ENCODE data around the gene TTC7B.

Gene TTC7B

DNA sequence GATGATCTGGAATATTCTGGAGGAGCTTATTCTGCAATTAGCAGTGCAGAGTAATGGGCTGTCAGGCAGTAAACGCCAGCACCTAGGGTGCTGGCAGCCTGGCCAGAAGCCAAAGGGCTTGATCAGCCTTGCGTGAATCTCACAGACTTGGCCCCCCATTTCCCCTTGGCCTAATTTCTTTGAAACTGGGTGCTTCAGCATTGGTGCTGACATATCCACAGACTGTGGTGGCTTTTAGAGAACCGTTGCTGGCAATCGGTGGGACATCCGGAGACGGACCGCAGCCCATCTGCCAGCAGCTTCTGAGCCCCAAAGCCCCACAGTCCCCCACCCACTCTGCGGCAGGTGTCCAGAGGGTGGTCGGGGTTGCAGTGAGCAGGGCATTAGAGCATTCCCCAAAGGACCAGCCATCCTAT lies 262.3 kb downstream of the TTC7B start:
- no peak for DNase-seq (ENCODE audit: low read depth in 1 of 2, low spot score in 1 of 2)
- no peak overlapping the region for H3K27ac ChIP-seq (replicated peaks)
- peaks cover 4% of the 10 kb centered on the region for H3K27me3 ChIP-seq (ENCODE audit: insufficient read depth, poor library complexity, severe bottlenecking)
- H3K4me3 ChIP-seq (replicated peaks; ENCODE audit: insufficient read depth, low read length) = no peak overlapping the region
- TF ChIP-seq SPI1 (IDR thresholded peaks at IDR 0.05; ENCODE audit: borderline replicate concordance, low read depth) (no peak), POLR2AphosphoS5 (IDR thresholded peaks at IDR 0.05; ENCODE audit: low read depth) (no peak), GABPA (IDR thresholded peaks at IDR 0.05; ENCODE audit: low read depth) (no peak)
- TF ChIP-seq, protein P1, sequence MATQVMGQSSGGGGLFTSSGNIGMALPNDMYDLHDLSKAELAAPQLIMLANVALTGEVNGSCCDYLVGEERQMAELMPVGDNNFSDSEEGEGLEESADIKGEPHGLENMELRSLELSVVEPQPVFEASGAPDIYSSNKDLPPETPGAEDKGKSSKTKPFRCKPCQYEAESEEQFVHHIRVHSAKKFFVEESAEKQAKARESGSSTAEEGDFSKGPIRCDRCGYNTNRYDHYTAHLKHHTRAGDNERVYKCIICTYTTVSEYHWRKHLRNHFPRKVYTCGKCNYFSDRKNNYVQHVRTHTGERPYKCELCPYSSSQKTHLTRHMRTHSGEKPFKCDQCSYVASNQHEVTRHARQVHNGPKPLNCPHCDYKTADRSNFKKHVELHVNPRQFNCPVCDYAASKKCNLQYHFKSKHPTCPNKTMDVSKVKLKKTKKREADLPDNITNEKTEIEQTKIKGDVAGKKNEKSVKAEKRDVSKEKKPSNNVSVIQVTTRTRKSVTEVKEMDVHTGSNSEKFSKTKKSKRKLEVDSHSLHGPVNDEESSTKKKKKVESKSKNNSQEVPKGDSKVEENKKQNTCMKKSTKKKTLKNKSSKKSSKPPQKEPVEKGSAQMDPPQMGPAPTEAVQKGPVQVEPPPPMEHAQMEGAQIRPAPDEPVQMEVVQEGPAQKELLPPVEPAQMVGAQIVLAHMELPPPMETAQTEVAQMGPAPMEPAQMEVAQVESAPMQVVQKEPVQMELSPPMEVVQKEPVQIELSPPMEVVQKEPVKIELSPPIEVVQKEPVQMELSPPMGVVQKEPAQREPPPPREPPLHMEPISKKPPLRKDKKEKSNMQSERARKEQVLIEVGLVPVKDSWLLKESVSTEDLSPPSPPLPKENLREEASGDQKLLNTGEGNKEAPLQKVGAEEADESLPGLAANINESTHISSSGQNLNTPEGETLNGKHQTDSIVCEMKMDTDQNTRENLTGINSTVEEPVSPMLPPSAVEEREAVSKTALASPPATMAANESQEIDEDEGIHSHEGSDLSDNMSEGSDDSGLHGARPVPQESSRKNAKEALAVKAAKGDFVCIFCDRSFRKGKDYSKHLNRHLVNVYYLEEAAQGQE (IDR thresholded peaks at IDR 0.05; ENCODE audit: insufficient replicate concordance, low read depth) = no peak
- TF ChIP-seq, protein P2, sequence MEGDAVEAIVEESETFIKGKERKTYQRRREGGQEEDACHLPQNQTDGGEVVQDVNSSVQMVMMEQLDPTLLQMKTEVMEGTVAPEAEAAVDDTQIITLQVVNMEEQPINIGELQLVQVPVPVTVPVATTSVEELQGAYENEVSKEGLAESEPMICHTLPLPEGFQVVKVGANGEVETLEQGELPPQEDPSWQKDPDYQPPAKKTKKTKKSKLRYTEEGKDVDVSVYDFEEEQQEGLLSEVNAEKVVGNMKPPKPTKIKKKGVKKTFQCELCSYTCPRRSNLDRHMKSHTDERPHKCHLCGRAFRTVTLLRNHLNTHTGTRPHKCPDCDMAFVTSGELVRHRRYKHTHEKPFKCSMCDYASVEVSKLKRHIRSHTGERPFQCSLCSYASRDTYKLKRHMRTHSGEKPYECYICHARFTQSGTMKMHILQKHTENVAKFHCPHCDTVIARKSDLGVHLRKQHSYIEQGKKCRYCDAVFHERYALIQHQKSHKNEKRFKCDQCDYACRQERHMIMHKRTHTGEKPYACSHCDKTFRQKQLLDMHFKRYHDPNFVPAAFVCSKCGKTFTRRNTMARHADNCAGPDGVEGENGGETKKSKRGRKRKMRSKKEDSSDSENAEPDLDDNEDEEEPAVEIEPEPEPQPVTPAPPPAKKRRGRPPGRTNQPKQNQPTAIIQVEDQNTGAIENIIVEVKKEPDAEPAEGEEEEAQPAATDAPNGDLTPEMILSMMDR (IDR thresholded peaks at IDR 0.05; ENCODE audit: insufficient read depth, low read length) = no peak

DNA sequence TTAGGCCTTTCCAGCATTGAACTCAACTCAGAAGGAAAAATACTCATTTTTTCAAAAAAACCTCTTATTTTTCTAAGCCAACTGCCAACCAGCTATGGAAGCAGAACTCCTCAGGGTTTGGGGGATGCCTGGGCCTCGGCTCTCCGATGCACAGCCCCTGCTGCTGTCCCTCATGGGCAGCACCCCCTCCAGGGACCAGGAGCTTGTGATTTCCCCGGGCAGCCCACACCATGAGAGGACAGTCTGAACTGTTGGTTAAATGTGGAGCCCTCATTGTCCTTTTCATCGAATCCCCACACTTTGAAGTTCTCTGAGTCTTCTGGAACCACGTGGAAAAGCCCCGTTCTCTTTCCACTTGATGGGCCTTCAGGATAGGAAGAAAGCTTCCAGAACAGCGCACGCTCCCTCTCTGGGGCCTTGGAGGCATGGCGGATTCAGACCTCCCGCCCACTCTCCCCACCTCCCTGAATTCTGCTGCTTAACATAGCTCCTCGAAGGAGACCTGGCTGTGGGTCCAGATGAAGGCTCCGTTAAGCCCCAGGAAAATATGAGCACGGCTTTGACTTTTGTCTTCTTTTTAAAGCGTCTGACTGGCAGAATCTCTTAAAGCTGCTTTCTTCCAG lies 262.8 kb downstream of the TTC7B start:
- DNase-seq (ENCODE audit: low read depth in 1 of 2, low spot score in 1 of 2) = no peak

DNA sequence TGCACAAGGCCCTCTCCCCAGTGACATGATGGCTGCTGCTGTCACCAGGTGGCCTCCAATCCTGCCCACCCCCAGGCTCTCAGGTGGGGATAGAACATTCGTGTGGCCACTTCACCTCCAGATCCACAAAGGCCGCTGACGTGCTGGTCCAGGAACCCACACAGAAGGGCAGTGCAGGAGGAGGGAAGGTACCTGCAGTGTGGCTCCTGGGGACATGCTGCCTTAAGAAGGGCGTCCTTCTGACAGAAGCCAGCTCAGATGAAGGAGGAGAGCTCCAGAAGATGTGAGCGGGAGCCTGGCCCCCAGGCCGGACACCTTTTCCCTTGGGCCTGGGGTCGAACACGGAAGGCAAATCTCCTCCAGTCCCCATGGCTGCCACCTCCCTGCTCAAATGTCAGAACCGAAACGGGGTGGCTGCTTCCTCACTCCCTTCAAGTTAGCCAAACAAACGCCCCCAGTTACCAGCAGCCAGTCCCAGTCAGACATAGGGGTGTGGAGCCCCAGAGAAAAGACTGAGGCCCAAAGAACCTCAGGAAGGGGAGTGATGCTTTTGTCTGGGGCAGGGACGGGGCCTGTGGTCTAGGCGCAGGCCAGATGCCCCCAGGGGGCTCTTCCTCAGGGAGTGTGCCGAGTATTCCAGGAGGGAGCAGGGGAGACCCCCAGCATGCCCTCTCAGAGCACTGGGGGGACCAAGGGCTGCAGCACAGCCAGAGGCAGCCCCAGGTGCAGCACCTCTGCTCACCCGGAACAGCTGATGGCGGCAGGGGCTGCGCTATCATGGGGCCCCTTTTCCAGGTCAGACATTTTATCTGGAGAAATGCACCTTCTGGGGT lies 263.5 kb downstream of the TTC7B start:
- DNase-seq (ENCODE audit: low read depth in 1 of 2, low spot score in 1 of 2) = no peak
- H3K27me3 ChIP-seq (ENCODE audit: insufficient read depth, poor library complexity, severe bottlenecking) = peaks cover 4% of the 10 kb centered on the region
- H3K27ac ChIP-seq (replicated peaks) = no peak overlapping the region
- TF ChIP-seq, protein P1 (IDR thresholded peaks at IDR 0.05; ENCODE audit: insufficient replicate concordance, low read depth) = no peak
- no peak for TF ChIP-seq SPI1 (IDR thresholded peaks at IDR 0.05; ENCODE audit: borderline replicate concordance, low read depth)
- no peak for TF ChIP-seq GABPA (IDR thresholded peaks at IDR 0.05; ENCODE audit: low read depth)
- TF ChIP-seq, protein P2 (IDR thresholded peaks at IDR 0.05; ENCODE audit: insufficient read depth, low read length) = no peak
- no peak for TF ChIP-seq POLR2AphosphoS5 (IDR thresholded peaks at IDR 0.05; ENCODE audit: low read depth)
- H3K4me3 ChIP-seq (replicated peaks; ENCODE audit: insufficient read depth, low read length) = no peak overlapping the region

More for the DNA sequence above, 262.8 kb downstream of the TTC7B start:
- Histone ChIP-seq H3K27ac (replicated peaks) (no peak overlapping the region), H3K27me3 (ENCODE audit: insufficient read depth, poor library complexity, severe bottlenecking) (peaks cover 4% of the 10 kb centered on the region), H3K4me3 (replicated peaks; ENCODE audit: insufficient read depth, low read length) (no peak overlapping the region)
- TF ChIP-seq, protein P1 (IDR thresholded peaks at IDR 0.05; ENCODE audit: insufficient replicate concordance, low read depth) = no peak
- TF ChIP-seq POLR2AphosphoS5 (IDR thresholded peaks at IDR 0.05; ENCODE audit: low read depth) (no peak), GABPA (IDR thresholded peaks at IDR 0.05; ENCODE audit: low read depth) (no peak), SPI1 (IDR thresholded peaks at IDR 0.05; ENCODE audit: borderline replicate concordance, low read depth) (no peak)
- TF ChIP-seq, protein P2 (IDR thresholded peaks at IDR 0.05; ENCODE audit: insufficient read depth, low read length) = no peak

Data from HL-60 (cell line).